H9 (cell line): ENCODE results near the gene OR5AN1. TPM values are rescaled to one million over a fixed set of nuclear protein-coding genes. Genes with fewer than 3 reads are reported as not detected.

Experiments
- DNase-seq: peaks from one replicate; pipeline ENCODE4 v3.0.0-alpha.2; 2017
- H2AFZ ChIP-seq: one replicate; pipeline ENCODE4 v1.6.1; 2013; ENCODE audit warnings: mild to moderate bottlenecking, low read length, control low read depth, moderate library complexity
- H2AK5ac ChIP-seq: 2 replicates; pipeline ENCODE4 v1.6.1; 2013; ENCODE audit warnings: low read length, control low read depth, mixed read lengths; ENCODE audit not compliant: insufficient read length
- H2BK120ac ChIP-seq: one replicate; pipeline ENCODE4 v1.6.1; 2013; ENCODE audit warnings: low read depth, mild to moderate bottlenecking, low read length, control low read depth, inconsistent platforms; ENCODE audit not compliant: poor library complexity, severe bottlenecking
- H2BK12ac ChIP-seq: 2 replicates; pipeline ENCODE4 v1.6.1; 2013; ENCODE audit warnings: low read length, control low read depth, mixed read lengths, low read depth; ENCODE audit not compliant: insufficient read length
- H2BK15ac ChIP-seq: 2 replicates; pipeline ENCODE4 v1.6.1; 2013; ENCODE audit warnings: low read depth, low read length, control low read depth
- H2BK20ac ChIP-seq: one replicate; pipeline ENCODE4 v1.6.1; 2013; ENCODE audit warnings: low read depth, mild to moderate bottlenecking, low read length, control low read depth, inconsistent platforms; ENCODE audit not compliant: poor library complexity, severe bottlenecking
- H2BK5ac ChIP-seq: 2 replicates; pipeline ENCODE4 v1.6.1; 2013; ENCODE audit warnings: low read length, control low read depth, mixed read lengths; ENCODE audit not compliant: insufficient read length
- H3K14ac ChIP-seq: 2 replicates; pipeline ENCODE4 v1.6.1; 2013; ENCODE audit warnings: low read length, control low read depth; ENCODE audit not compliant: insufficient read depth
- H3K18ac ChIP-seq: 2 replicates; pipeline ENCODE4 v1.6.1; 2013; ENCODE audit warnings: low read depth, mild to moderate bottlenecking, mixed read lengths, low read length, control low read depth; ENCODE audit not compliant: insufficient read length
- H3K23ac ChIP-seq: 2 replicates; pipeline ENCODE4 v1.6.1; 2013; ENCODE audit warnings: low read length, control low read depth, mixed read lengths, low read depth; ENCODE audit not compliant: insufficient read length
- H3K23me2 ChIP-seq: 2 replicates; pipeline ENCODE4 v1.6.1; 2013; ENCODE audit warnings: low read depth, mild to moderate bottlenecking, mixed read lengths, low read length, control low read depth; ENCODE audit not compliant: insufficient read length, poor library complexity, severe bottlenecking
- H3K27ac ChIP-seq: 2 replicates; pipeline ENCODE4 v1.5.1; 2013; ENCODE audit warnings: low read length, control low read depth, mixed read lengths, low read depth; ENCODE audit not compliant: insufficient read length
- H3K27me3 ChIP-seq: 2 replicates; pipeline ENCODE4 v1.6.1; 2013; ENCODE audit warnings: low read length, control low read depth, inconsistent platforms; ENCODE audit not compliant: insufficient read depth
- H3K4ac ChIP-seq: 2 replicates; pipeline ENCODE4 v1.6.1; 2013; ENCODE audit warnings: low read depth, mild to moderate bottlenecking, control low read depth, inconsistent platforms, low read length, moderate library complexity
- H3K4me1 ChIP-seq: 2 replicates; pipeline ENCODE4 v1.6.1; 2013; ENCODE audit warnings: low read length, control low read depth, inconsistent platforms; ENCODE audit not compliant: insufficient read depth
- H3K4me2 ChIP-seq: 2 replicates; pipeline ENCODE4 v1.6.1; 2013; ENCODE audit warnings: low read length, control low read depth, mixed read lengths; ENCODE audit not compliant: insufficient read length, insufficient read depth
- H3K56ac ChIP-seq: 2 replicates; pipeline ENCODE4 v1.6.1; 2013; ENCODE audit warnings: low read depth, mild to moderate bottlenecking, mixed read lengths, low read length, control low read depth; ENCODE audit not compliant: insufficient read length
- H3K79me1 ChIP-seq: 2 replicates; pipeline ENCODE4 v1.6.1; 2013; ENCODE audit warnings: low read depth, mild to moderate bottlenecking, moderate library complexity, low read length, control low read depth, inconsistent platforms; ENCODE audit not compliant: insufficient read depth, poor library complexity, severe bottlenecking
- H3K79me2 ChIP-seq: 2 replicates; pipeline ENCODE4 v1.6.1; 2013; ENCODE audit warnings: low read length, control low read depth, inconsistent platforms; ENCODE audit not compliant: insufficient read depth
- H3K9ac ChIP-seq: 2 replicates; pipeline ENCODE4 v1.6.1; 2013; ENCODE audit warnings: low read length, control low read depth, mixed read lengths; ENCODE audit not compliant: insufficient read length; ENCODE audit errors: extremely low read depth
- H3K9me3 ChIP-seq: one replicate; pipeline ENCODE4 v1.6.1; 2013; ENCODE audit warnings: low read depth, low read length, inconsistent platforms; ENCODE audit not compliant: control insufficient read depth
- H3T11ph ChIP-seq: one replicate; pipeline ENCODE4 v1.6.1; 2013; ENCODE audit warnings: mild to moderate bottlenecking, low read length, control low read depth, inconsistent platforms
- H4K20me1 ChIP-seq: one replicate; pipeline ENCODE4 v1.6.1; 2013; ENCODE audit not compliant: control insufficient read depth, insufficient read length, insufficient read depth
- H4K5ac ChIP-seq: 2 replicates; pipeline ENCODE4 v1.6.1; 2013; ENCODE audit warnings: low read depth, mild to moderate bottlenecking, mixed read lengths, low read length, control low read depth; ENCODE audit not compliant: insufficient read length
- H4K8ac ChIP-seq: replicated peaks from 2 replicates; pipeline ENCODE4 v1.6.1; 2013; ENCODE audit warnings: low read length, control low read depth, mixed read lengths, low read depth; ENCODE audit not compliant: insufficient read length
- H4K91ac ChIP-seq: 2 replicates; pipeline ENCODE4 v1.6.1; 2013; ENCODE audit warnings: low read depth, mild to moderate bottlenecking, moderate library complexity, mixed read lengths, low read length, control low read depth; ENCODE audit not compliant: insufficient read length
- H3K27ac Mint-ChIP-seq, 3 experiments: 2 replicates in 2 of 3; 3 replicates in 1 of 3; pipeline ENCODE4 v1.8.0; 2020 to 2021; ENCODE audit warnings: mixed read lengths in 3 of 3, mild to moderate bottlenecking in 1 of 3, moderate library complexity in 1 of 3
- H3K27me3 Mint-ChIP-seq: 2 replicates; pipeline ENCODE4 v1.8.0; 2021; ENCODE audit warnings: low read depth, mild to moderate bottlenecking, moderate library complexity, mixed read lengths
- H3K36me3 Mint-ChIP-seq, 3 experiments: 2 replicates in 2 of 3; 3 replicates in 1 of 3; pipeline ENCODE4 v1.8.0; 2020 to 2021; ENCODE audit warnings: low read depth in 3 of 3, mixed read lengths in 3 of 3; ENCODE audit not compliant: insufficient read depth in 1 of 3
- H3K4me1 Mint-ChIP-seq, 2 experiments: 2 replicates each; pipeline ENCODE4 v1.8.0; 2020; ENCODE audit warnings: mixed read lengths in 2 of 2
- H3K4me3 Mint-ChIP-seq, 2 experiments: 2 replicates in 1 of 2; 3 replicates in 1 of 2; pipeline ENCODE4 v1.8.0; 2020 to 2021; ENCODE audit warnings: mild to moderate bottlenecking in 2 of 2, mixed read lengths in 2 of 2, moderate library complexity in 1 of 2
- H3K9me3 Mint-ChIP-seq, 2 experiments: 2 replicates in 1 of 2; 3 replicates in 1 of 2; pipeline ENCODE4 v1.8.0; 2020; ENCODE audit warnings: mild to moderate bottlenecking in 2 of 2, mixed read lengths in 2 of 2, moderate library complexity in 1 of 2
- CTCF ChIP-seq: fragments of 200-600 bp; sonication (generic); conservative IDR thresholded peaks from 3 replicates; pipeline ENCODE4 v1.8.0; 2021; ENCODE audit warnings: antibody characterized with exemption, mild to moderate bottlenecking
- total RNA-seq: library from RNA; stranded (reverse); gene quantifications from 2 replicates; pipeline ENCODE4 v1.2.1, GENCODE V29; 2021

The OR5AN1 gene
- total RNA-seq, 1 experiment from 2014 or later, result not detected

GRCh38 chr11:59365232-59366018, 6.7 kb downstream of the OR5AN1 start:
- no peak overlapping the region for H4K5ac ChIP-seq
- no peak overlapping the region for H4K8ac ChIP-seq
- no peak for DNase-seq
- H3K9me3 ChIP-seq, result no peaks in the 10 kb centered on the region
- no peak overlapping the region for H2AK5ac ChIP-seq
- H3K4me1 ChIP-seq, result no peaks in the 10 kb centered on the region
- Mint-ChIP-seq H3K27ac (no peak overlapping the region), H3K4me3 (no peak overlapping the region), H3K4me1 (no peaks in the 10 kb centered on the region), H3K27me3 (no peaks in the 10 kb centered on the region), H3K9me3 (peaks cover 23 to 64% of the 10 kb centered on the region in 2 experiments), H3K36me3 (peaks cover 3 to 13% (median 7%) of the 10 kb centered on the region in 3 experiments; a peak in 5 of 7 replicates)
- no peak overlapping the region for H3K4me2 ChIP-seq
- H3K27ac ChIP-seq, result no peak overlapping the region
- H3K56ac ChIP-seq, result no peak overlapping the region
- H3T11ph ChIP-seq, result no peak overlapping the region
- no peak overlapping the region for H3K18ac ChIP-seq
- H3K79me1 ChIP-seq, result no peaks in the 10 kb centered on the region
- no peak overlapping the region for H2BK15ac ChIP-seq
- no peak overlapping the region for H2BK20ac ChIP-seq
- no peak overlapping the region for H3K4ac ChIP-seq
- H3K14ac ChIP-seq, result no peak overlapping the region
- H2BK120ac ChIP-seq, result no peak overlapping the region
- H2BK12ac ChIP-seq, result no peak overlapping the region
- no peak overlapping the region for H3K9ac ChIP-seq
- no peaks in the 10 kb centered on the region for H3K79me2 ChIP-seq
- no peak overlapping the region for H3K23ac ChIP-seq
- H2AFZ ChIP-seq, result no peak overlapping the region
- H3K23me2 ChIP-seq, result peaks cover 3% of the 10 kb centered on the region
- no peak for TF ChIP-seq CTCF
- no peak overlapping the region for H2BK5ac ChIP-seq
- H4K20me1 ChIP-seq, result no peaks in the 10 kb centered on the region
- H4K91ac ChIP-seq, result no peak overlapping the region
- H3K27me3 ChIP-seq, result no peaks in the 10 kb centered on the region
